HEK293T (cell line): ENCODE data around the gene UGT2B7.

Source experiments
- ELF4 ChIP-seq: fragments of 450-650 bp; IDR thresholded peaks from 2 replicates; pipeline ENCODE4 v1.6.1; 2017; ENCODE audit warnings: antibody characterized with exemption
- FOXA1 ChIP-seq: fragments of 450-650 bp; IDR thresholded peaks from 2 replicates; pipeline ENCODE4 v1.6.1; 2016; ENCODE audit warnings: mild to moderate bottlenecking
- FOXK2 ChIP-seq: fragments of 450-650 bp; IDR thresholded peaks from 2 replicates; pipeline ENCODE4 v1.6.1; 2016; ENCODE audit warnings: mild to moderate bottlenecking
- SP1 ChIP-seq: fragments of 450-650 bp; IDR thresholded peaks from 2 replicates; pipeline ENCODE4 v1.6.1; 2017
- TARDBP ChIP-seq: fragments of 450-650 bp; IDR thresholded peaks from 2 replicates; pipeline ENCODE4 v1.6.1; 2016
- ZNF384 ChIP-seq: fragments of 450-650 bp; IDR thresholded peaks from 2 replicates; pipeline ENCODE4 v1.6.1; 2016

DNA sequence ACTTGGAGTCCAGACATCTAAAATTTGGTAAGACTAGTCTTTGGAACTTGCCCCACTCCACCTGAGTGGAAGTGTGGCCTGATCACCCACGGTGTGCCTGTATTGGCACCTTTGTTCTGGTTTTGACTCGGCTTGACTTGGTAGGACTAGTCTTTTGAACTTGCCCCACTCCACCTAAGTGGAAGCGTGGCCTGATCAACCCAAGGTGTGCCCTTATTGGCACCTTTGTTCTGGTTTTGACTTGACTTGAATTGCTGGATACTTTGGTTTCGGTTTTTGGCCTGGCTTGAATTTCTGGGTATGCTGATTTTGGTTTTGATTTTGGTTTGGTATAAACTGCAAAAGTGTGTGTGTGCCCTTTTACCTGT, 44.7 kb upstream of the UGT2B7 start:
- TF ChIP-seq ZNF384: no peak
- no peak for TF ChIP-seq FOXA1
- TF ChIP-seq FOXK2: no peak
- no peak for TF ChIP-seq TARDBP
- no peak for TF ChIP-seq SP1
- TF ChIP-seq ELF4: no peak
